Adrenal gland (tissue), 12 donors: ENCODE measurements around the gene IDI1. TPM values are rescaled to one million over a fixed set of nuclear protein-coding genes. Genes with fewer than 3 reads are reported as not detected.

Source experiments
- DNase-seq, 7 donors: peaks; one replicate each; pipeline ENCODE4 v3.0.0-alpha.2; 2019 to 2020
- H3K27ac ChIP-seq, 5 donors: fragments of 200-600 bp; sonication (generic) in 4 of 5; 1 replicate in 3 of 5; 2 replicates in 2 of 5; pipeline versions ENCODE4 v1.5.1 to v1.8.0; 2016 to 2020; ENCODE audit warnings: mild to moderate bottlenecking in 1 of 5
- H3K27me3 ChIP-seq: fragments of 200-600 bp; 2 replicates; pipeline ENCODE4 v1.8.0; 2021
- H3K36me3 ChIP-seq, 2 donors: fragments of 200-600 bp; replicated peaks in 1 of 2; 1 replicate in 1 of 2; 2 replicates in 1 of 2; pipeline versions ENCODE4 v1.5.1 to v1.8.0; 2018 to 2022
- H3K4me1 ChIP-seq, 2 donors: fragments of 200-600 bp; replicated peaks in 1 of 2; 1 replicate in 1 of 2; 2 replicates in 1 of 2; pipeline versions ENCODE4 v1.5.1 to v1.8.0; 2018 to 2021
- H3K4me3 ChIP-seq, 4 donors: fragments of 200-600 bp; sonication (generic) in 3 of 4; one replicate each; pipeline ENCODE4 v1.5.1; 2016 to 2018
- H3K9me3 ChIP-seq, 3 donors: fragments of 200-600 bp; sonication (generic) in 1 of 3; replicated peaks in 1 of 3; 1 replicate in 2 of 3; 2 replicates in 1 of 3; pipeline versions ENCODE4 v1.5.1 to v1.8.0; 2016 to 2021
- CTCF ChIP-seq, 6 experiments: fragments of 450-650 bp in 4 of 6; fragments of 200-600 bp in 2 of 6; sonication (generic) in 1 of 6; IDR thresholded peaks; 1 replicate in 5 of 6; 2 replicates in 1 of 6; pipeline versions ENCODE4 v1.5.1 to v1.8.0; 2016 to 2021; ENCODE audit warnings: antibody characterized with exemption in 6 of 6, mild to moderate bottlenecking in 2 of 6, moderate library complexity in 1 of 6
- POLR2A ChIP-seq, 2 donors: fragments of 450-650 bp; IDR thresholded peaks; one replicate each; pipeline ENCODE4 v1.6.1; 2017; ENCODE audit warnings: antibody characterized with exemption in 2 of 2, mild to moderate bottlenecking in 2 of 2, moderate library complexity in 1 of 2
- WGBS, 4 donors: extraction: QIAGEN DNeasy Blood & Tissue Kit in 2 of 4; methylation state at CpG; one replicate each; pipeline versions ENCODE4 v1.1.5 to v1.1.7; 2013 to 2017; 5-methylcytosine and 5-hydroxymethylcytosine counted together
- intact Hi-C, 2 donors: fragments of 100-400 bp; cut with DNase I; formaldehyde crosslinking; loops; one replicate each; pipeline versions ENCODE4 v1.14.1 to v1.15.0; 2022 to 2023
- polyA plus RNA-seq, 3 donors: library from polyadenylated mRNA; stranded (reverse); fragments of 200-250 nt in 2 of 3; fragments of 350-450 nt in 1 of 3; fragmentation: Illumina TruSeq in 1 of 3; extraction: RNeasy Lipid Tissue Mini Kit (QIAGEN cat#74804) in 1 of 3; gene quantifications; one replicate each; pipeline ENCODE4 v1.2.3, GENCODE V29; 2013 to 2014
- total RNA-seq, 9 donors: library from RNA; depleted of rRNA in 4 of 9; stranded (reverse); fragments of >200 nt in 4 of 9; fragments of 120-200 nt in 1 of 9; fragmentation: NEBNext Ultra II Directional in 1 of 9; extraction: Animal tissue kit (Norgen Biotek cat#: 25700) in 1 of 9; gene quantifications; one replicate each; pipeline versions ENCODE4 v1.1.0 to v1.2.4, GENCODE V29; 2013 to 2023
- donor health status: healthy with polysubstance abuse.
- donor health status: Bipolar disorder and iron deficiency.
- donor health status: DM: yes; HTN: yes; CAD: no.
- donor health status: DM: no; HTN: no; CAD: no.
- donor health status: DM: no; HTN: no; CAD: no.
- donor health status: DM: yes; HTN: yes; CAD: no.

Gene IDI1
- total and polyA plus RNA-seq, 12 donors: 20.4 to 1,056 (median 49.7) TPM

- Histone ChIP-seq H3K36me3 (peaks cover 0 to 75% of the 10 kb centered on the region in 2 donors), H3K27ac (no peak overlapping the region), H3K27me3 (no peaks in the 10 kb centered on the region), H3K4me1 (no peaks in the 10 kb centered on the region), H3K9me3 (no peaks in the 10 kb centered on the region), H3K4me3 (no peak overlapping the region)
- WGBS, 4 donors: 92 to 96% (median 94%) methylated on average over 27 of the region's 27 CpGs
- DNase-seq: peak in 1 of 7 donors; percentile 45
- intact Hi-C loops: no loop called here
- TF ChIP-seq POLR2A (IDR thresholded peaks at IDR 0.05): no peak
- TF ChIP-seq CTCF (IDR thresholded peaks at IDR 0.05): no peak
Observed at GRCh38 chr10:1096287-1096889, 47.5 kb upstream of the IDI1 start.

- H3K9me3 ChIP-seq: no peaks in the 10 kb centered on the region
- no peak overlapping the region for H3K4me3 ChIP-seq
- peak in 1 of 7 donors; percentile 43 for DNase-seq
- TF ChIP-seq POLR2A (IDR thresholded peaks at IDR 0.05) (no peak), CTCF (IDR thresholded peaks at IDR 0.05) (no peak)
- WGBS, 4 donors: 88 to 95% (median 92%) methylated on average over 12 of the region's 12 CpGs
- intact Hi-C loops: no loop called here
- peaks cover 0 to 75% of the 10 kb centered on the region in 2 donors for H3K36me3 ChIP-seq
- no peaks in the 10 kb centered on the region for H3K4me1 ChIP-seq
- H3K27me3 ChIP-seq: no peaks in the 10 kb centered on the region
- H3K27ac ChIP-seq: no peak overlapping the region
Observed at GRCh38 chr10:1095498-1095897, 46.6 kb upstream of the IDI1 start.

DNA sequence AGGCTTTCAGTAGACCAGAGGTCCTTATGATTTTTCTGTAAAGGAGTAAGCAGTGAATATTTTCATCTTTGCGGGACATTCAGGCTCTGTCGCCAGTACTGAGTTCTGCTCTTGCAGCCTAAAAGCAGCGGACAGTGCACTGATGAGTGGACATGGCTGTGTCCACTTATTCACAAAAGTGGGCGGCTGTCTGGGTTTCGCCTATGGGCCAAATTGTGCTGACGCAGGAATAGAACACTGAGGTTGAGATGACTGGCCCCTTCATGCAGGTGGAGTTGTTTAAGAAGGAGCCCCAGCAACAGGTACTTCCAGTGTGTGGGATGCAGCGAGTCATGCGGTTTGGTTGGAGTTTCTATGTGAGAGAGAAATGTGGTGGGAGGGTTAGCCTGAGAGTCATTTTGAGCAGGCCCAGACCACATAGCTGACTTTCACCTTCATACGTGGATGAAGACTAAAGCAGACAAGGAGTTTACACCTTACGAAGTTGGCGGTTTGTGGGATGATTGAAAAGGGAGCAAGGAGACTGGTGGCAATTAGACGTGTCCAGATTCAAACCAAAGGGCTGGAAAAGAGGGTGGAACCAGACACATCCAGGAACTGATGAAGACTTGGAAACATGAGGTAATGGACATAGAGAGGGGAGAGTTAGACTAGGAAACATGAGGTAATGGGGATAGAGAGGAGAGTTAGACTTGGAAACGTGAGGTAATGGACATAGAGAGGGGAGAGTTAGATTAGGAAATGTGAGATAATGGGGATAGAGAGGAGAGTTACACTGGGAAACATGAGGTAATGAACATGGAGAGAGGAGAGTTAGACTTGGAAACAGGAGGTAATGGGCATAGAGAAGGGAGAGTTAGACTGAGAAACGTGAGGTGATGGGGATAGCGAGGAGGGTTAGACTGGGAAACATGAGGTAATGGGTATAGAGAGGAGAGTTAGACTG lies 45.5 kb upstream of the IDI1 start:
- peak in 1 of 7 donors; percentile 37 for DNase-seq
- Histone ChIP-seq H3K27ac (no peak overlapping the region), H3K9me3 (no peaks in the 10 kb centered on the region), H3K27me3 (no peaks in the 10 kb centered on the region), H3K4me1 (no peaks in the 10 kb centered on the region), H3K4me3 (no peak overlapping the region), H3K36me3 (peaks cover 0 to 81% of the 10 kb centered on the region in 2 donors)
- 95 to 97% (median 96%) methylated on average over 14 to 15 of the region's 15 CpGs for WGBS, 4 donors
- intact Hi-C loops: no loop called here
- no peak for TF ChIP-seq CTCF (IDR thresholded peaks at IDR 0.05)
- no peak for TF ChIP-seq POLR2A (IDR thresholded peaks at IDR 0.05)

DNA sequence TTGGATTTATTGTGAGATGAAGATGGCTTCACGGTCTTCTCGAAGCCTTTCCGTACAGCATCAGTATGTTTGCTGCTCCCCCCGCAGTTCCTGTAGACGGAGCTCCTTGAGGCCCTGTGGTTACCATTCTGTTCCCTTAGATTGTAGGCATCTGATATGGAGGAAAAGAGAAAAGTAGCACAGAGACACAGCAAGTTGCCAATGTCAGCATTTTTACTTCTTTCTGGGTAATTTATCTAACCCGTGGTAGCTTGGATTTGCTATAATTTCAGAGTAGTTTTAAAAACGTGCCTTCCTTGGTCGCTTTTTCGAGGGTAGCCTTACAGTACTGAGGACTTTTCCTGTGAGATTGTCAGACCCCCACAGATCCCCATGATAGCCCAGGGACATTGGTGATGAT lies 44.8 kb upstream of the IDI1 start:
- 89 to 92% (median 90%) methylated on average over 9 of the region's 9 CpGs for WGBS, 4 donors

More for the DNA sequence above, 44.8 kb upstream of the IDI1 start:
- Histone ChIP-seq H3K9me3 (no peaks in the 10 kb centered on the region), H3K27ac (no peak overlapping the region), H3K27me3 (no peaks in the 10 kb centered on the region), H3K4me3 (no peak overlapping the region), H3K4me1 (no peaks in the 10 kb centered on the region), H3K36me3 (peaks cover 0 to 83% of the 10 kb centered on the region in 2 donors)
- no peak for TF ChIP-seq POLR2A (IDR thresholded peaks at IDR 0.05)
- TF ChIP-seq CTCF (IDR thresholded peaks at IDR 0.05): no peak
- no peak for DNase-seq
- intact Hi-C loops: no loop called here
